HFF-Myc (cell line): Measurements from ENCODE around the gene FUT3.
"Not testable (repeated sequence)": the region's sequence is repeated elsewhere in the genome, so short reads cannot be mapped to it uniquely, and the experiment has no call there.

Experiments used
- DNase-seq: peaks from one replicate; pipeline ENCODE4 v3.0.0-alpha.2; 2011; ENCODE audit warnings: low read depth; ENCODE audit errors: extremely low read depth
- H3K4me3 ChIP-seq: replicated peaks from 2 replicates; pipeline ENCODE4 v1.5.1; 2011; ENCODE audit warnings: low read depth, mild to moderate bottlenecking, control low read depth, low read length
- TF ChIP-seq, protein P1 (sequence below): IDR thresholded peaks from 2 replicates; pipeline ENCODE4 v1.5.1; 2012; ENCODE audit warnings: mild to moderate bottlenecking, low read depth, low read length, control low read depth; ENCODE audit errors: missing control alignments

The FUT3 gene

DNA sequence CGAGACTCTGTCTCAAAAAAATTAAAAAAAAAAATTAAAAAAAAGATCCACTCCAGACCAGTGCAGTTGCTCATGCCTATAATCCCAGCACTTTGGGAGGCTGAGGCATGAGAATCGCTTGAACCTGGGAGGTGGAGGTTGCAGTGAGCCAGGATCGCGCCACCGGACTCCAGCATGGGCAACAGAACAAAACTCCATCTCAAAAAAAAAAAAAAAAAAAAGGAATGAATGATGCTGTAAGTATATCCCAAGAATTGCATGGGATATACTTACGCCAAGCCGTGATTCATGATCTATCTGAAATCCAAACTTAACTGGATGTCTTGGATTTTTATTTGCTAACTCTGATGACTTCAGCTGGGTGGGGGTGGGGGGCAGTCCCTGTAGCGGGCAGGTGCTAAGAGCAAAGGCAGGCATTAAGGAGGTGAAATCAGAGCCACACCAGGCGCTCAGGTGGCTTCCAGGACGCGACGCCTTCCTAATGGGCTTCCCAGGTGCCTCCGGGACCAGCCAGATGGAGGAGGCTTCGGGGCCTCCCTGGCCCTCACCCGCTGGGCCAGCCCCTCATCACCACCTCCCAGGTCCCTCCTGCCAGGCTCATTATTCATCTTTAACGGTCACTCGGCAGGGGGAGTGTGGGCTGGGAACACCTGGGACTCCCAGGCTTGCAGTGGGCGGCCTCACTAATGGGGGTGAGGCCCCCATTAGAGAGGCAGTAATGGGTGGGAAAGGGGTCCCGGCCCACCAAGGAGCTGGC, 30.5 kb upstream of the FUT3 start:
- DNase-seq: no peak
- TF ChIP-seq, protein P1, sequence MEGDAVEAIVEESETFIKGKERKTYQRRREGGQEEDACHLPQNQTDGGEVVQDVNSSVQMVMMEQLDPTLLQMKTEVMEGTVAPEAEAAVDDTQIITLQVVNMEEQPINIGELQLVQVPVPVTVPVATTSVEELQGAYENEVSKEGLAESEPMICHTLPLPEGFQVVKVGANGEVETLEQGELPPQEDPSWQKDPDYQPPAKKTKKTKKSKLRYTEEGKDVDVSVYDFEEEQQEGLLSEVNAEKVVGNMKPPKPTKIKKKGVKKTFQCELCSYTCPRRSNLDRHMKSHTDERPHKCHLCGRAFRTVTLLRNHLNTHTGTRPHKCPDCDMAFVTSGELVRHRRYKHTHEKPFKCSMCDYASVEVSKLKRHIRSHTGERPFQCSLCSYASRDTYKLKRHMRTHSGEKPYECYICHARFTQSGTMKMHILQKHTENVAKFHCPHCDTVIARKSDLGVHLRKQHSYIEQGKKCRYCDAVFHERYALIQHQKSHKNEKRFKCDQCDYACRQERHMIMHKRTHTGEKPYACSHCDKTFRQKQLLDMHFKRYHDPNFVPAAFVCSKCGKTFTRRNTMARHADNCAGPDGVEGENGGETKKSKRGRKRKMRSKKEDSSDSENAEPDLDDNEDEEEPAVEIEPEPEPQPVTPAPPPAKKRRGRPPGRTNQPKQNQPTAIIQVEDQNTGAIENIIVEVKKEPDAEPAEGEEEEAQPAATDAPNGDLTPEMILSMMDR: no peak
- H3K4me3 ChIP-seq: no peak overlapping the region

DNA sequence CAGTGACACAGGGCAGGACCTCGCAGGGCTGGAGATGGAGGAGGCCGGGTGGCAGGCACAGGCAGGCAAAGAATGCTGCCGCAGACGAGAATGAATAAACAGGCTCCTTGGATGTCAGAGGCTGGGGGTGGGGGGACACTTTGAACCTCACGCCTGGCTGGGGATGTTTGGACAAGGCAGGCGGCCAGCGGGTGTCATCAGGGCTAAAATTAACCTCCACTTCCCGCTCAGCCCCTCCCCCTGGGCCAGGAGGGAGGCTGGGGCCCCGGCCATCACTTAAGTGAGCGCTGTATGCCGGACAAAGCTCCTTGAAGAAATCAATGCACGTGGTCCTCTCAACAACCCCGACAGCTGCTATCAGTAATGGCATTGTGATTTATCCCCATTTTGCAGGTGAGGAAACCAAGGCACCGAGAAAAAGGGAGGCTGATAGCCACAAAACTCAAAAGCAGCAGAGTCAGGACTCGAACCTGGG, 29.4 kb upstream of the FUT3 start:
- TF ChIP-seq, protein P1: no peak
- DNase-seq: no peak
- no peak overlapping the region for H3K4me3 ChIP-seq

DNA sequence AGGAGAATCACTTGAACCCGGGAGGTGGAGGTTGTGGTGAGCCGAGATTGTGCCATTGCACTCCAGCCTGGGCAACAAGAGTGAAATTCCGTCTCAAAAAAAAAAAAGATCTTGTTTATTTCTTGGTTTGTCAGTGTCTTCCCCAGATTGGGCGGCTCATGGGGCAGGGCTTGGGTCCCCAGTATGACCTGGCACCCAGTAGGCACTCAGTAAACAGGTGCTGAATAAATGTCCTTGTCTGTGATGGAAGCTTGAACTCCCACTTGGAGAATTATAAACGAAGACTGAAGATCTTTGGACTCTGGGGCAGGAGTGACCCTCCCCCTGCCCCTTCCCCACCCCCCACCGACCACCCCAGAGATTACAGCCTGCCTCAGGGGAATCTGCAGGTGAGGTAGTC, 28.9 kb upstream of the FUT3 start:
- TF ChIP-seq, protein P1: no peak
- no peak overlapping the region for H3K4me3 ChIP-seq
- no peak for DNase-seq

DNA sequence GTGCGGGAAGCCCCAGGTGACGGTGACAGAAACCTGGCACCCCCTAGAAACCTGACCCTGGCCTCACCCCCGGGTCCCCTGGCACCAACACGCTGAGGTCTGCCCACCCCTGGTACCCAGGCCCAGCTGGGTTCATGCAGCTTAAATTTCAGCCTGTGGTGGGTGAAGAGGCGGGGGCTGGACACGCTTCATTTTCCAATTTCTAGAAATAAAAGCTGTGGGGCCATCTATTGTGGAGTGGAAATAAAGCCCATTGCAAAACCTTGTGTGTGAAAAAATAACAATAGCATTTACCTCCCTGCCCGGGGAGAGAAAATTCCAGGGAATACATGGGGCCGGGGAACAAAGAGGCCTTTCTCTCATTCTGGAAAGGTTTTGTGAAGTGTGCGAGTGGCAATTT, 26.6 kb upstream of the FUT3 start:
- TF ChIP-seq, protein P1: no peak
- H3K4me3 ChIP-seq: no peak overlapping the region
- no peak for DNase-seq

DNA sequence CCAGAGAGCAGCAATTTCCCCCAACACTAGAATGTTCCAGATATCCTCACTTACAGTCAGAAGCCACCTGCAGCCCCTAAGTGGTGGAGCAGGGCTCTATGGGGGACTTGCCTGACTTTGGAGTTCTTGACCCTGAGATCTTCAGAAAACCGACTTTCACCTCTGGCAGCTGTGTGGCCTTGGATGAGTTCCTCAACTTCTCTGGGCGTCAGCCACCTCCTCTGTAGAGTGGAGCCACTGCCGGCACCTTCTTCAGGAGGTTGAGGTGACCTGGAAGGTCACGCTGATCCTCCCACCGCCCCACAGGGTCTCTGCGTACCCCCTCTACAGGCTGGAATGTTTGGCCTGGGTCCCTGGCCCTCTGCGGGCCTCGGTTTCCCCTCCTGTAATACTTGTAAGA, 26.2 kb upstream of the FUT3 start:
- no peak for DNase-seq
- H3K4me3 ChIP-seq: no peak overlapping the region
- TF ChIP-seq, protein P1: no peak

DNA sequence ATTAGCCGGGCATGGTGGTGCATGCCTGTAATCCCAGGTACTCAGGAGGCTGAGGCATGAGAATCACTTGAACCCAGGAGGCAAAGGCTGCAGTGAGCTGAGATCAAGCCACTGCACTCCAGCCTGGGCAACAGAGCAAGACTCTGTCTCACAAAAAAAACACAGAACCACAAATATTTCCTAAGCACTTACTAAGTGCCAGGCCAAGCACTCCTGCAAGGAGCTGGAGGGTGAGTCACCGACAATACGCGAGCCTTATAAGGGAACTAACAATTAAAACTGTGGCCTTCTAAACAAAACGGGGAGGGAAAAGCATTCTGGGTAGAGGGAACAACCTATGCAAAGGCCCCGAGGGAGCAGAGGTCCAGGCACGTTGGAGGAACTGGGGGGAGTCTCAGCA, 23.2 kb upstream of the FUT3 start:
- not testable (repeated sequence) for H3K4me3 ChIP-seq, DNase-seq

DNA sequence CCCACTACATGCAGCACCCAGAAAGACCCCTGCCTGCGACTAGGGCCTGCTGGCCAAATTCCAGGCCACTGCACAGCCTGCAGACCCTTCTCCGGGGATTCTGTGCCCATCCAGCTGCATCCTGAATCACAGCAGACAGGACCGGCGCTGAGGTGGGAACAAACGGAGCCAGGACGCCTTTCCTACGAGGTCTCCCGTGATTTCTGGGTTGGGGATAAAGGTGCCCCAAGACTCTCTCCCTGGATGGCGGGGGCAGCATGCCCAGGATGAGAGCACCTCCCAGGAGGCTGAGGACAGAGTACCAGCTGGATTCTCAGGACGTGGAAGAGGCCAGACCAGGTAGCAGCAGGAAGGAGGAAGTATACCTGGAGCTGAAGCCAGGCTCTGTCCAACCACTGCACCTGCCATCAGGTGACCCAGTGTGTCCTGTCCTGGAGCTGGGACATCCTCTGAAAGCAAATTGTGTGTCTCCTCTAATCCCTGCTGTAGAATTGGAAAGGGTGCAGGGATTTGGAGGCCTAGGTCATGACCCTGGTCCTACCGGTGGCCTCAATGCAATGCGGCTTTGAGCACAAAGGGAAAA, 22.5 kb upstream of the FUT3 start:
- TF ChIP-seq, protein P1: no peak
- H3K4me3 ChIP-seq: no peak overlapping the region
- no peak for DNase-seq
